K562 (cell line): Measurements from ENCODE around the gene SNRNP70. TPM values are rescaled to one million over a fixed set of nuclear protein-coding genes. Genes with fewer than 3 reads are reported as not detected.

Experiments used
- CBX3 ChIP-seq, 2 experiments: IDR thresholded peaks; 1 replicate in 1 of 2; 2 replicates in 1 of 2; pipeline ENCODE4 v1.6.1; 2012; ENCODE audit warnings: inconsistent platforms in 2 of 2, low read length in 2 of 2, borderline replicate concordance in 1 of 2, control low read depth in 1 of 2
- CEBPB ChIP-seq: fragments of 450-650 bp; IDR thresholded peaks from 2 replicates; pipeline ENCODE4 v1.6.1; 2016; ENCODE audit warnings: missing genetic modification characterization, missing compliant biosample characterization
- HDGF ChIP-seq: fragments of 450-650 bp; IDR thresholded peaks from 2 replicates; pipeline ENCODE4 v1.6.1; 2016
- JUND ChIP-seq, 2 experiments: IDR thresholded peaks; 2 replicates in 1 of 2; 3 replicates in 1 of 2; pipeline ENCODE4 v1.6.1; 2011; ENCODE audit warnings: borderline replicate concordance in 2 of 2, low read depth in 2 of 2, low read length in 2 of 2, improper control_type of control experiment in 1 of 2, missing biosample characterization in 1 of 2, missing genetic modification characterization in 1 of 2, missing genetic modification reagents in 1 of 2
- LCOR ChIP-seq: sonication (generic); formaldehyde crosslinking; IDR thresholded peaks from 2 replicates; pipeline ENCODE4 v1.8.0; 2022; ENCODE audit warnings: mild to moderate bottlenecking, missing genetic modification reagents
- MEIS2 ChIP-seq: fragments of 450-650 bp; IDR thresholded peaks from 2 replicates; pipeline ENCODE4 v1.6.1; 2014; ENCODE audit warnings: mild to moderate bottlenecking; ENCODE audit not compliant: partially characterized antibody
- SAFB ChIP-seq: fragments of 200-400 bp; formaldehyde crosslinking; IDR thresholded peaks from 2 replicates; pipeline ENCODE4 v1.6.1; 2017; ENCODE audit warnings: low read depth, low read length, borderline replicate concordance
- SNAPC5 ChIP-seq: fragments of 250-450 bp; sonication (Bioruptor Pico); IDR thresholded peaks from 2 replicates; pipeline ENCODE4 v1.8.0; 2021; ENCODE audit warnings: moderate library complexity, mild to moderate bottlenecking, inconsistent platforms
- TBP ChIP-seq: optimal IDR thresholded peaks from 2 replicates; pipeline ENCODE3; 2011; ENCODE audit warnings: low read depth, low read length, improper control_type of control experiment
- TFAP4 ChIP-seq: sonication (generic); formaldehyde crosslinking; IDR thresholded peaks from 2 replicates; pipeline ENCODE4 v1.8.0; 2022; ENCODE audit warnings: missing genetic modification reagents, mild to moderate bottlenecking, moderate library complexity, borderline replicate concordance
- UBTF ChIP-seq, 2 experiments: IDR thresholded peaks; 2 replicates each; pipeline ENCODE4 v1.6.1; 2012; ENCODE audit warnings: improper control_type of control experiment in 2 of 2, low read depth in 2 of 2, low read length in 2 of 2, borderline replicate concordance in 1 of 2
- VEZF1 ChIP-seq: fragments of 200-800 bp; sonication (Bioruptor generic); IDR thresholded peaks from 2 replicates; pipeline ENCODE4 v1.6.1; 2017; ENCODE audit warnings: missing genetic modification characterization, missing compliant biosample characterization
- ZNF146 ChIP-seq: IDR thresholded peaks from one replicate; pipeline ENCODE4 v1.6.1; 2018; ENCODE audit warnings: missing compliant biosample characterization; ENCODE audit not compliant: unreplicated experiment
- ZNF165 ChIP-seq: fragments of 250-450 bp; sonication (Bioruptor Pico); IDR thresholded peaks from 2 replicates; pipeline ENCODE4 v1.4.0; 2020; ENCODE audit warnings: borderline replicate concordance
- polyA plus RNA-seq, 8 experiments: library from polyadenylated mRNA; depleted of rRNA in 4 of 8; stranded (reverse) in 5 of 8; unstranded in 3 of 8; fragments of >200 nt; fragmentation: Nextera tagmentation in 2 of 8; fragmentation: Illumina TruSeq in 1 of 8; extraction: Ambion mirVana in 2 of 8; extraction: Trizol in 1 of 8; gene quantifications; 2 replicates each; pipeline versions ENCODE4 v1.2.1 to v1.2.3, GENCODE V29; 2011 to 2014; ENCODE audit warnings: inconsistent platforms in 1 of 8, missing spikeins in 1 of 8
- total RNA-seq, 7 experiments: library from RNA; depleted of rRNA in 6 of 7; stranded (reverse); fragments of >200 nt in 6 of 7; fragmentation: Illumina TruSeq in 2 of 7; extraction: Trizol in 2 of 7; gene quantifications; 2 replicates each; pipeline versions ENCODE4 v1.2.1 to v1.2.3, GENCODE V29; 2011 to 2021; ENCODE audit warnings: low replicate concordance in 1 of 7
- TF ChIP-seq, protein P1 (sequence below): fragments of 200-400 bp; formaldehyde crosslinking; IDR thresholded peaks from 2 replicates; pipeline ENCODE4 v1.6.1; 2017; ENCODE audit warnings: mild to moderate bottlenecking, low read depth, low read length, moderate library complexity
- TF ChIP-seq, protein P2 (sequence below): IDR thresholded peaks from 2 replicates; pipeline ENCODE4 v1.6.1; 2011; ENCODE audit not compliant: insufficient read length; ENCODE audit errors: extremely low read depth

Gene SNRNP70
- total and polyA plus RNA-seq, 9 of the 15 experiments (the other 6 are each of a cell fraction or from before 2014, with no cell fraction given), result 2.8 to 496 (median 136) TPM

DNA sequence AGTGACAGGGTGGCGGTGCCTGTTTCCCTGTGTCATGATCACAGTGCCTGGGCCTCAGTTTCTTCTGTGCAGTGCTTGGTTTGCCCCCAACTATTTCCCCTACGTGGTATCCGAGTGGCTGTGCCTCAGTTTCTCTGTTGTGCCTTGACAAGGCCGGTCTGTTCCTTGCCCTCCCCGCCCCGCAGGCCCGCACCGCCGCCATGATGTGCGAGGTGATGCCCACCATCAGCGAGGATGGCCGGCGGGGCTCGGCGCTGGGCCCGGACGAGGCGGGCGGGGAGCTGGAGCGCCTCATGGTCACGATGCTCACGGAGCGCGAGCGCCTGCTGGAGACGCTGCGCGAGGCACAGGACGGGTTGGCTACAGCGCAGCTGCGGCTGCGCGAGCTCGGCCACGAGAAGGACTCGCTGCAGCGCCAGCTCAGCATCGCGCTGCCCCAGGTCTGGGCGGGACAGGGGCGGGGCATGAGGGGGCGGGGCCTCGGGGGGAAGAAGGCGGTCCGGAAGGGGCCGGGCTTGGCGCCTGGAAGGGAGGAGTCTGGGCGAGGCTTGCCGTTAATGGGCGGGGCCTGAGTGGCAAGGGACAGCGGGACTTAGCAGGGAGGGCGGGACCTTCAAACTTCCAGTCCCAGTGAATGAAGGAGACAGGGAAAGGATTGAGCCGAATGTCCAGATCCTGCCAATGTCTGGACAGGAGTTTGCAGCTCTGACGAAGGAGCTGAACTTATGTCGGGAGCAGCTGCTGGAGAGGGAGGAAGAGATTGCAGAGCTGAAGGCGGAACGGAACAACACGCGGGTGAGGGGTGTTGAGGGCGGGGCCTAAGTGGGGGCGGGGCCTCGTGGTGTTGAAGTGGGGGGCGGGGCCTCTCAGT, 42.7 kb downstream of the SNRNP70 start (continued):
- TF ChIP-seq, protein P1, sequence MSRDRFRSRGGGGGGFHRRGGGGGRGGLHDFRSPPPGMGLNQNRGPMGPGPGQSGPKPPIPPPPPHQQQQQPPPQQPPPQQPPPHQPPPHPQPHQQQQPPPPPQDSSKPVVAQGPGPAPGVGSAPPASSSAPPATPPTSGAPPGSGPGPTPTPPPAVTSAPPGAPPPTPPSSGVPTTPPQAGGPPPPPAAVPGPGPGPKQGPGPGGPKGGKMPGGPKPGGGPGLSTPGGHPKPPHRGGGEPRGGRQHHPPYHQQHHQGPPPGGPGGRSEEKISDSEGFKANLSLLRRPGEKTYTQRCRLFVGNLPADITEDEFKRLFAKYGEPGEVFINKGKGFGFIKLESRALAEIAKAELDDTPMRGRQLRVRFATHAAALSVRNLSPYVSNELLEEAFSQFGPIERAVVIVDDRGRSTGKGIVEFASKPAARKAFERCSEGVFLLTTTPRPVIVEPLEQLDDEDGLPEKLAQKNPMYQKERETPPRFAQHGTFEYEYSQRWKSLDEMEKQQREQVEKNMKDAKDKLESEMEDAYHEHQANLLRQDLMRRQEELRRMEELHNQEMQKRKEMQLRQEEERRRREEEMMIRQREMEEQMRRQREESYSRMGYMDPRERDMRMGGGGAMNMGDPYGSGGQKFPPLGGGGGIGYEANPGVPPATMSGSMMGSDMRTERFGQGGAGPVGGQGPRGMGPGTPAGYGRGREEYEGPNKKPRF, result no peak
- TF ChIP-seq ZNF165 (CRISPR knock-in tag), result 0 out of 2 replicates have a peak, but pooled peaks have one; percentile 40
- peak; percentile 68 for TF ChIP-seq SAFB
- peak in 1 of 2 experiments; percentile 86; a peak in 2 of 4 replicates for TF ChIP-seq UBTF (IDR thresholded peaks at IDR 0.05; ENCODE audit: borderline replicate concordance in 1 of 2, low read depth in 2 of 2, low read length in 2 of 2)
- 0 out of 2 replicates have a peak, but pooled peaks have one; percentile 54 for TF ChIP-seq HDGF
- peak; percentile 46 for TF ChIP-seq TBP
- TF ChIP-seq, protein P2, sequence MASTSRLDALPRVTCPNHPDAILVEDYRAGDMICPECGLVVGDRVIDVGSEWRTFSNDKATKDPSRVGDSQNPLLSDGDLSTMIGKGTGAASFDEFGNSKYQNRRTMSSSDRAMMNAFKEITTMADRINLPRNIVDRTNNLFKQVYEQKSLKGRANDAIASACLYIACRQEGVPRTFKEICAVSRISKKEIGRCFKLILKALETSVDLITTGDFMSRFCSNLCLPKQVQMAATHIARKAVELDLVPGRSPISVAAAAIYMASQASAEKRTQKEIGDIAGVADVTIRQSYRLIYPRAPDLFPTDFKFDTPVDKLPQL, result no peak
- TF ChIP-seq VEZF1, result peak; percentile 80
- TF ChIP-seq SNAPC5 (CRISPR knock-in tag), result no peak
- TF ChIP-seq ZNF146 (CRISPR knock-in tag), result peak; percentile 6
- peak; percentile 91 for TF ChIP-seq TFAP4 (CRISPR knock-in tag)
- peak; percentile 80 for TF ChIP-seq MEIS2
- peak in 1 of 2 experiments; percentile 96; a peak in 1 of 3 replicates for TF ChIP-seq CBX3 (IDR thresholded peaks at IDR 0.05; ENCODE audit: borderline replicate concordance in 1 of 2, low read length in 2 of 2)
- peak; percentile 36; the same call in 1 of the 2 replicates for TF ChIP-seq JUND (IDR thresholded peaks at IDR 0.05; ENCODE audit: borderline replicate concordance, low read depth, low read length)
- TF ChIP-seq JUND (tag; IDR thresholded peaks at IDR 0.05; ENCODE audit: borderline replicate concordance, low read depth, low read length), result peak; percentile 27; the same call in 1 of the 3 replicates
- no peak for TF ChIP-seq CEBPB (tag)
- peak; percentile 95 for TF ChIP-seq LCOR (CRISPR knock-in tag)
